Measurements from ENCODE around the gene MT1M.

The MT1M gene

DNA sequence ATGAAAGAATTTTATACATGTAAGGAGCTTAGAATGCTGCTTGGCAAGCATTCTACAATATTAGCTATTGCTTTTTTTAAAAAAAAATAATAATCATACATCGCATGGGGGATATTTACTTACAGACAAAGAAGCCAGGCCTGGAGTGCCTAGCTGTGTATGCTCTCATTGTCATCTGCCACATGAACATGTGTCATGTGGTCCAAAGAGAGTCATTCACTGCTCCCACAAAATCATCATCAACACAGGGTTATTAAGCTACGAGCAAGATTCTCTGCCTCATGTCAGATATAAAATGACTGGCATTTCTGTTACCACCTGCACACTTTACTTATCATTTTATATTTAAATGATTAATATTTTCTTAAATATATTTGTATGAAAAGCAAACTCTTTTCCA is 8.8 kb upstream of the MT1M start:
- H3K36me3 ChIP-seq (replicated peaks), result no peaks in the 10 kb centered on the region
- H3K27me3 ChIP-seq (replicated peaks), result no peaks in the 10 kb centered on the region
- TF ChIP-seq, protein P1, sequence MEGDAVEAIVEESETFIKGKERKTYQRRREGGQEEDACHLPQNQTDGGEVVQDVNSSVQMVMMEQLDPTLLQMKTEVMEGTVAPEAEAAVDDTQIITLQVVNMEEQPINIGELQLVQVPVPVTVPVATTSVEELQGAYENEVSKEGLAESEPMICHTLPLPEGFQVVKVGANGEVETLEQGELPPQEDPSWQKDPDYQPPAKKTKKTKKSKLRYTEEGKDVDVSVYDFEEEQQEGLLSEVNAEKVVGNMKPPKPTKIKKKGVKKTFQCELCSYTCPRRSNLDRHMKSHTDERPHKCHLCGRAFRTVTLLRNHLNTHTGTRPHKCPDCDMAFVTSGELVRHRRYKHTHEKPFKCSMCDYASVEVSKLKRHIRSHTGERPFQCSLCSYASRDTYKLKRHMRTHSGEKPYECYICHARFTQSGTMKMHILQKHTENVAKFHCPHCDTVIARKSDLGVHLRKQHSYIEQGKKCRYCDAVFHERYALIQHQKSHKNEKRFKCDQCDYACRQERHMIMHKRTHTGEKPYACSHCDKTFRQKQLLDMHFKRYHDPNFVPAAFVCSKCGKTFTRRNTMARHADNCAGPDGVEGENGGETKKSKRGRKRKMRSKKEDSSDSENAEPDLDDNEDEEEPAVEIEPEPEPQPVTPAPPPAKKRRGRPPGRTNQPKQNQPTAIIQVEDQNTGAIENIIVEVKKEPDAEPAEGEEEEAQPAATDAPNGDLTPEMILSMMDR (IDR thresholded peaks at IDR 0.05; ENCODE audit: low read depth, low read length, missing control alignments), result no peak
- no peak overlapping the region for H3K27ac ChIP-seq
- in situ Hi-C loops (cut with HindIII; ENCODE audit: low pct_ligation_motif_present, low sequenced_read_pairs), result no loop called here
- no peak for DNase-seq
- H3K4me3 ChIP-seq (ENCODE audit: low read depth, low read length), result no peak overlapping the region

DNA sequence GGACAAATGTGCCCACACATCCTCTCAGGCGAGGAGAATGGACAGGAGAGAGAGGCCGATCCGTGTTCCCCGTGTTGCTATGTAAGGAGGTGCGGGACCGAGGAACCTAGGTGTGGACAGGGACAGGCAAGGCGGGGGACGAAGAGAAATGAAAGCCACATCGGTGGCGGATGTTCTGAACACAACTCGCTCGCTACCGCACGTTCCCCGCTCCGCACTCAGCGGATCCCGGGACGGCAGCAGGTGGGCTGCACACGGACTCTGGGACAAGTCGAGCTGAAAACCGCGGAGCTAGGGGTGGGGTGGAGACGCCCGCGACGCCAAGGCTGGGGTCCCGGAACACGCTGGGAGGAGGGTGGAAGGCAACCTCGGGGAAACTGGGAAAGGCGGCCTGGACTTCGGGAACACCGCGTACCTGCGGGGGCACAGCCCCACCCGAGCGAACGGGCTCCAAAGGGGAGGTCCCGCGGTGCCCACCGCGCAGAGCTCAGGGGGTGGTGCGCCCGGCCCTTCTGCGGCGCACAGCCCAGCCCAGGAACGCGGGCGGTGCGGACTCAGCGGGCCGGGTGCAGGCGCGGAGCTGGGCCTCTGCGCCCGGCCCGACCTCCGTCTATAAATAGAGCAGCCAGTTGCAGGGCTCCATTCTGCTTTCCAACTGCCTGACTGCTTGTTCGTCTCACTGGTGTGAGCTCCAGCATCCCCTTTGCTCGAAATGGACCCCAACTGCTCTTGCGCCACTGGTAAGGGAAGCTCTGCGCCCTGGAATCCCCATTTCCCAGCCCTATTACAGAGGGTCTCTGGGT is 7.1 kb upstream of the MT1M start, which contains the start of gene MT1E:
MT1E (plus strand) TSS at position 642 of the 803 bp plus-strand sequence; CDS start at position 713, 71 bp downstream.
- H3K36me3 ChIP-seq (replicated peaks), result no peaks in the 10 kb centered on the region
- DNase-seq, result peak; percentile 70
- H3K27ac ChIP-seq, result peak within 1 kb of the TSS; percentile 75
- in situ Hi-C loops (cut with HindIII; ENCODE audit: low pct_ligation_motif_present, low sequenced_read_pairs), result no loop called here
- peak within 1 kb of the TSS; percentile 74 for H3K4me3 ChIP-seq (ENCODE audit: low read depth, low read length)
- no peaks in the 10 kb centered on the region for H3K27me3 ChIP-seq (replicated peaks)
- TF ChIP-seq, protein P1 (IDR thresholded peaks at IDR 0.05; ENCODE audit: low read depth, low read length, missing control alignments), result no peak

DNA sequence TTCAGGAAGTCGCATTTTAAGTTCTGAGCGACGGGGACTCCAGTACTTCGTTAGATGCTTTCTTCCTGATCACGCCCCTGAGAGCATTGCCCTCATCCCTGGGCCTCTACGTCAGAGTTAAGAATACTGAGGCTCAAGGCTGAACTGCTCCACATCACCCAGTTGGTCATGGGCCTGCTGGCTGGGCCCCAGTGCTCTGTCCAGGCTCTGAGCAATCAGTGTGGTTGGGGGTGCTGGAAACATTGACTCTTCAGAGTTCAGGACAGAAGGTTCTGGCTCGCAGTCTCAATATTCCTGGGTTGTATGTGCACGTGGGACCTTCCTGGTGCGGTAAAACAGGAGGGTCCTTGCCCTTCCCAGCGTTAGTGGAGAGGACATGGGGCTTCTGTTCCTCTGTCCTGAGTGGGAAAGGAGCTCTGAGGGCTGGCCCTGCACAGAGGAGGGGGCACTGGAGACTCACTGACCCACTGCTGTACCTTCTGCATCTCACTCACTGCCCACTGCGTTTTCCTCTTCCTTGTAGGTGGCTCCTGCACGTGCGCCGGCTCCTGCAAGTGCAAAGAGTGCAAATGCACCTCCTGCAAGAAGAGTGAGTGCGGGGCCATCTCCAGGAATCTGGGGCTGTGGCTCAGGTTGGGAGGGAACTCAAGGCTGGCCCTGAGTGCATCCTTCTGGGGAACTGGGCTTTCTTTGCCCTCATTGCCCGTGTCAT is 6.4 kb upstream of the MT1M start:
- TF ChIP-seq, protein P1 (IDR thresholded peaks at IDR 0.05; ENCODE audit: low read depth, low read length, missing control alignments), result no peak
- Histone ChIP-seq H3K4me3 (ENCODE audit: low read depth, low read length) (peak overlapping the region; percentile 74), H3K27ac (peak overlapping the region; percentile 75), H3K36me3 (replicated peaks) (no peaks in the 10 kb centered on the region), H3K27me3 (replicated peaks) (no peaks in the 10 kb centered on the region)
- DNase-seq, result peak; percentile 66
- in situ Hi-C loops (cut with HindIII; ENCODE audit: low pct_ligation_motif_present, low sequenced_read_pairs), result no loop called here

DNA sequence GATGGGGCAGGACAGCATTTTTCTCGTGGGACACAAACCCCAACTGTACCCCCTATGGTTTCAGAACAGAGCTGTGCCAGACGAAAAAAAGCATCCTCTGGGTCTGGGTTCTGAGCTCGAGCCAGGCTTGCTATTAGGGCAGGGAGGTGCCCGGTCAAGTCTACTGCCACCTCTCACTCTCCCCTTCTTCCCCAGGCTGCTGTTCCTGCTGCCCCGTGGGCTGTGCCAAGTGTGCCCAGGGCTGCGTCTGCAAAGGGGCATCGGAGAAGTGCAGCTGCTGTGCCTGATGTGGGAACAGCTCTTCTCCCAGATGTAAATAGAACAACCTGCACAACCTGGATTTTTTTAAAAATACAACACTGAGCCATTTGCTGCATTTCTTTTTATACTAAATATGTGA is 5.8 kb upstream of the MT1M start:
- in situ Hi-C loops (cut with HindIII; ENCODE audit: low pct_ligation_motif_present, low sequenced_read_pairs), result no loop called here
- TF ChIP-seq, protein P1 (IDR thresholded peaks at IDR 0.05; ENCODE audit: low read depth, low read length, missing control alignments), result no peak
- no peak for DNase-seq
- H3K27me3 ChIP-seq (replicated peaks), result no peaks in the 10 kb centered on the region
- H3K27ac ChIP-seq, result peak overlapping the region; percentile 54
- no peaks in the 10 kb centered on the region for H3K36me3 ChIP-seq (replicated peaks)
- H3K4me3 ChIP-seq (ENCODE audit: low read depth, low read length), result peak overlapping the region; percentile 74

DNA sequence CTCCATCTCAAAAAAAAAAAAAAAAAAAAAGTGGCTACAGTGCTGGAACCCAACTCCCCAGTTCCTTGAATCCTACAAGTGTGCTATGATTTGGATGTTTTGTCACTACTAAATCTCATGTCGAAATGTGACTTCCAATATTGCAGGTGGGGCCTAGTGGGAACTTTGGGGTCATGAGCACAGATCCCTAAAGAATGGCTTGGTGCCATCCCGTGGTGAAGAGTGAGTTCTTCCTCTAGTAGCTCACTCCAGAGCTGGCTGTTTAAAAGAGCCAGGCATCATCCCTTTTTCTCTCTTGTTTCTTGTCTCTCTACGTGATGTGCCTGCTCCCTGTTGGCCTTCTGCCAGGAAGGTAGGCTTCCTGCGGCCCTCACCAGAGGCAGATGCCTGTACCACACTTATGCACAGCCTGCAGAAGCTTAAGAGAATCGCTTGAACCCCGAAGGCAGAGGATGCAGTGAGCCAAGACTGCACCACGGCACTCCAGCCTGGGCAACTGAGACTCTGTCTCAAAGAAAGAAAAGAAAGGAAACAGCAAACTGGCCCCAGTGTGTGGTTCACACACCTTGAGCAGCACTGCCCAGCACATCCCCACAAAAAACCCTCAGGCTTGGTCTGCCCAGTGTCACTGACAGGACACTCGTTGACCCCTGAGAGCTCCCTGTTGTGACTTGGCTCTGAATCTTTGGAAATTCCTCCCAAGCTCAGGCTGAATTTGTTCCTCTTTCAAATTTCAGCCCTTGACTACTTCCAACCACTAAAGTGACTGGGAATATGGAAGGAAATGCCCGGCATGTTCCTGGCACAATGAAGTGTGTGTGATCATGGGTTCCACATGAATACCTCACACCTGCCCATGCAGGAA is 3.7 kb upstream of the MT1M start:
- Histone ChIP-seq H3K4me3 (ENCODE audit: low read depth, low read length) (no peak overlapping the region), H3K27ac (no peak overlapping the region), H3K27me3 (replicated peaks) (peaks cover 2% of the 10 kb centered on the region), H3K36me3 (replicated peaks) (no peaks in the 10 kb centered on the region)
- in situ Hi-C loops (cut with HindIII; ENCODE audit: low pct_ligation_motif_present, low sequenced_read_pairs), result no loop called here
- TF ChIP-seq, protein P1 (IDR thresholded peaks at IDR 0.05; ENCODE audit: low read depth, low read length, missing control alignments), result no peak
- DNase-seq, result no peak

Data from brain microvascular endothelial cell (primary cell).